Retinal pigment epithelial cell (primary cell): ENCODE data around the gene FRMD7.
A peak's percentile ranks its signal among the peaks of the same experiment; 100 is the strongest.

Experiments used
- DNase-seq: peaks from one replicate; pipeline ENCODE4 v3.0.0-alpha.2; 2010; ENCODE audit warnings: low read depth
- H3K4me3 ChIP-seq: 2 replicates; pipeline ENCODE4 v1.5.1; 2011; ENCODE audit warnings: mild to moderate bottlenecking, low read length, control low read depth, moderate library complexity
- CTCF ChIP-seq: conservative IDR thresholded peaks from 2 replicates; pipeline ENCODE4 v1.5.1; 2011; ENCODE audit warnings: low read depth, low read length, control low read depth, inconsistent platforms

Gene FRMD7

GRCh38 chrX:132119821-132120515 lies 7.9 kb downstream of the FRMD7 start:
- H3K4me3 ChIP-seq, result no peak overlapping the region
- no peak for TF ChIP-seq CTCF
- no peak for DNase-seq

GRCh38 chrX:132119283-132119682 lies 8.5 kb downstream of the FRMD7 start:
- peak; percentile 2 for DNase-seq
- H3K4me3 ChIP-seq, result no peak overlapping the region
- TF ChIP-seq CTCF, result no peak

- TF ChIP-seq CTCF, result no peak
- no peak for DNase-seq
- no peak overlapping the region for H3K4me3 ChIP-seq
Observed at GRCh38 chrX:132118358-132118757, 9.5 kb downstream of the FRMD7 start.

GRCh38 chrX:132115792-132116191 lies 12.0 kb downstream of the FRMD7 start:
- TF ChIP-seq CTCF, result no peak

GRCh38 chrX:132114607-132115006 lies 13.2 kb downstream of the FRMD7 start:
- no peak overlapping the region for H3K4me3 ChIP-seq
- no peak for TF ChIP-seq CTCF
- no peak for DNase-seq

More at GRCh38 chrX:132115792-132116191, 12.0 kb downstream of the FRMD7 start:
- DNase-seq, result no peak
- no peak overlapping the region for H3K4me3 ChIP-seq

GRCh38 chrX:132107291-132107690 lies 20.5 kb downstream of the FRMD7 start:
- TF ChIP-seq CTCF, result no peak

GRCh38 chrX:132101799-132102198 lies 26.0 kb downstream of the FRMD7 start:
- no peak overlapping the region for H3K4me3 ChIP-seq
- no peak for DNase-seq
- TF ChIP-seq CTCF, result no peak

More at GRCh38 chrX:132107291-132107690, 20.5 kb downstream of the FRMD7 start:
- DNase-seq, result no peak
- no peak overlapping the region for H3K4me3 ChIP-seq
